GM11168 (cell line): ENCODE results near the gene MTCL1.

Experiments
- in situ Hi-C: fragments of 300-500 bp; cut with MboI; formaldehyde crosslinking; loops from one replicate; pipeline ENCODE4 v1.12.0; 2022; ENCODE audit warnings: low sequenced_read_pairs; ENCODE audit not compliant: unreplicated experiment

The MTCL1 gene

GRCh38 chr18:8705238-8705960 lies at the start of gene MTCL1:
Gene MTCL1, plus strand, starts transcription at chr18:8705556. Its CDS starts 105 bp downstream, at chr18:8705661.
- in situ Hi-C loops: no loop called here

GRCh38 chr18:8656232-8656631 lies 49.1 kb upstream of the MTCL1 start:
- in situ Hi-C loops: no loop called here

- in situ Hi-C loops: no loop called here
Observed at GRCh38 chr18:8657050-8657820, 48.1 kb upstream of the MTCL1 start.

- in situ Hi-C loops: no loop called here
Observed at GRCh38 chr18:8657873-8658470, 47.4 kb upstream of the MTCL1 start.

GRCh38 chr18:8658858-8659485 lies 46.4 kb upstream of the MTCL1 start:
- in situ Hi-C loops: no loop called here

GRCh38 chr18:8659609-8660242 lies 45.6 kb upstream of the MTCL1 start:
- in situ Hi-C loops: no loop called here

- in situ Hi-C loops: no loop called here
Observed at GRCh38 chr18:8660316-8660715, 45.0 kb upstream of the MTCL1 start.

- in situ Hi-C loops: no loop called here
Observed at GRCh38 chr18:8661754-8662559, 43.4 kb upstream of the MTCL1 start.

GRCh38 chr18:8662560-8663255 lies 42.6 kb upstream of the MTCL1 start:
- in situ Hi-C loops: no loop called here

- in situ Hi-C loops: loop anchor here (5.0 kb wide), 1 partner anchor 309 kb away; no protein-coding TSS in a partner anchor
Observed at GRCh38 chr18:8667846-8668245, 37.5 kb upstream of the MTCL1 start.

- in situ Hi-C loops: loop anchor here (5.0 kb wide), 1 partner anchor 309 kb away; no protein-coding TSS in a partner anchor
Observed at GRCh38 chr18:8668381-8668780, 37.0 kb upstream of the MTCL1 start.

GRCh38 chr18:8669571-8669970 lies 35.8 kb upstream of the MTCL1 start:
- in situ Hi-C loops: loop anchor here (5.0 kb wide), 1 partner anchor 308 kb away; no protein-coding TSS in a partner anchor

GRCh38 chr18:8673256-8674209 lies 31.8 kb upstream of the MTCL1 start:
- in situ Hi-C loops: no loop called here

GRCh38 chr18:8675057-8675456 lies 30.3 kb upstream of the MTCL1 start:
- in situ Hi-C loops: no loop called here

GRCh38 chr18:8681196-8681595 lies 24.2 kb upstream of the MTCL1 start:
- in situ Hi-C loops: no loop called here

- in situ Hi-C loops: no loop called here
Observed at GRCh38 chr18:8684577-8684976, 20.8 kb upstream of the MTCL1 start.

- in situ Hi-C loops: no loop called here
Observed at GRCh38 chr18:8685141-8685913, 20.0 kb upstream of the MTCL1 start.
